ENCODE data around the gene CAPZB.

Gene CAPZB

GRCh38 chr1:19342062-19342750, 143.1 kb downstream of the CAPZB start:
- no peak for DNase-seq (ENCODE audit: low read depth)
- TF ChIP-seq, protein P1, sequence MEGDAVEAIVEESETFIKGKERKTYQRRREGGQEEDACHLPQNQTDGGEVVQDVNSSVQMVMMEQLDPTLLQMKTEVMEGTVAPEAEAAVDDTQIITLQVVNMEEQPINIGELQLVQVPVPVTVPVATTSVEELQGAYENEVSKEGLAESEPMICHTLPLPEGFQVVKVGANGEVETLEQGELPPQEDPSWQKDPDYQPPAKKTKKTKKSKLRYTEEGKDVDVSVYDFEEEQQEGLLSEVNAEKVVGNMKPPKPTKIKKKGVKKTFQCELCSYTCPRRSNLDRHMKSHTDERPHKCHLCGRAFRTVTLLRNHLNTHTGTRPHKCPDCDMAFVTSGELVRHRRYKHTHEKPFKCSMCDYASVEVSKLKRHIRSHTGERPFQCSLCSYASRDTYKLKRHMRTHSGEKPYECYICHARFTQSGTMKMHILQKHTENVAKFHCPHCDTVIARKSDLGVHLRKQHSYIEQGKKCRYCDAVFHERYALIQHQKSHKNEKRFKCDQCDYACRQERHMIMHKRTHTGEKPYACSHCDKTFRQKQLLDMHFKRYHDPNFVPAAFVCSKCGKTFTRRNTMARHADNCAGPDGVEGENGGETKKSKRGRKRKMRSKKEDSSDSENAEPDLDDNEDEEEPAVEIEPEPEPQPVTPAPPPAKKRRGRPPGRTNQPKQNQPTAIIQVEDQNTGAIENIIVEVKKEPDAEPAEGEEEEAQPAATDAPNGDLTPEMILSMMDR (IDR thresholded peaks at IDR 0.05; ENCODE audit: low read length, missing control alignments), result no peak
- no peak overlapping the region for H3K4me3 ChIP-seq (replicated peaks; ENCODE audit: low read depth, low read length)

DNA sequence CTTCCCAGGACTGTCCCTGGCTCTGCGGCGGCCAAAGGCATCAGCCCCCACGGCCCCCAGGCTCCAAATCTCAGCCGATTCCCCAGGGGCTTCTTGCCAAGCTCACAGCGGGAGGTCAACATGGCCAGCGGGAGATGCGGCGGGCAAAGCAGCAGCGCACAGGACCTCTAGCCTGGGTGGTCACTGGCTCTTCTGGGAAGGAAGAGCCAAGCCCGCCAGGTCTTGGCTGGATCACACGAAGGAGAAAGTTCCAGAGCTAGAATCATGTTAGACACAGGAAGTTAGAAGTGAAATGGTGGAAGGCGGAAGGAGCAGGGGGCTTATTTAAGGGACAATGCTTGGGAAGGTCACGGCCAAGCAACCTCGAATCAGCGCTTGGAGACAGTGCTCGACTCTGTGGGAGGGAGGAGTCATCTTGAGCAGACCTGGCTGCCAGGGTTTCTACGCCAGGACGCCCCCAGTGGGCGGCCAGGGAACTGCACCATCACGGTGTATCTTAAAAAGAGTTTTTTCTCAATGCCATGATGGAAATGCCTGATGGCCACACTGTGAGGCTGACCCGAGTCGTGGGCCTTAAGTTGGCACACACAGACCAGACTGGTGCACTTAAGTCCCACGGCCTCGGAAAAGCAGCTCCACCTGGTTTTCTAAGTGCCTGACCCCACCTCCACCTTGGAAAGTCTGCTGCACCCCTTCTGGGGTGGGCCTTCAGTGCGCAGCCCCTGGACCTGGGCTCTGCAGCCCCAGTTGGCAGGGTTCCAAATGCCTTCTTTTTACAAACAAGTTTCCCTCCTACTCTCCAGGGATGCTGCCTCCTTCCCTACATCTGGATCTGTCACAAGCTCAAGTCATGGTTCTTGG, 143.9 kb downstream of the CAPZB start:
- TF ChIP-seq, protein P1 (IDR thresholded peaks at IDR 0.05; ENCODE audit: low read length, missing control alignments), result peak; percentile 89
- no peak overlapping the region for H3K4me3 ChIP-seq (replicated peaks; ENCODE audit: low read depth, low read length)
- DNase-seq (ENCODE audit: low read depth), result peak; percentile 77

DNA sequence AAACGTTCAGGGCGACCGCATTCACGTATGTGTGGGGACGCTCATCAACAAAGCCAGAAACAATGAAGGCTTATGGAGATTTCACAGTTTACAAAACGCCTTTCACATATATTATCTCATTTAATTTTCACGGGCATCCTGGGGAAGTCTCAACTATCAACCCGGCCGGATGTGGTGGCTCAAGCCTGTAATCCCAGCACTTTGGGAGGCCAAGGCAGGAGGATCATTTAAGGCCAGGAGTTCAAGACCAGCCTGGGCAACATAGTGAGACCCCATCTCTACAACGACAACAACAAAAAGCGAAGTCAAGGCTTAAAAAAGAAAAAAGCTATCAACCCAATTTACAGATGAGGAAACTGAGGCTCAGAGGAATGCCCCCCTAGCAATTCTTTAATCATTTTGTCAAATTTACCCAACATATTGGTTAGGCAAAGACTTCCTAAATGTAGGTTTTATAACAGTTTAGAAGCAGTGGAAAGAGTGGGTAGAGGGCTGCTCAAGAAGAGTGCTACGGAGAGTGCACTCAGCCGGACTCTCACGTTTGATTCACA, 144.9 kb downstream of the CAPZB start:
- no peak overlapping the region for H3K4me3 ChIP-seq (replicated peaks; ENCODE audit: low read depth, low read length)
- TF ChIP-seq, protein P1 (IDR thresholded peaks at IDR 0.05; ENCODE audit: low read length, missing control alignments), result no peak

GRCh38 chr1:19339214-19339861, 146.0 kb downstream of the CAPZB start:
- DNase-seq (ENCODE audit: low read depth), result no peak
- TF ChIP-seq, protein P1 (IDR thresholded peaks at IDR 0.05; ENCODE audit: low read length, missing control alignments), result no peak
- H3K4me3 ChIP-seq (replicated peaks; ENCODE audit: low read depth, low read length), result no peak overlapping the region

More for the DNA sequence above, 144.9 kb downstream of the CAPZB start:
- DNase-seq (ENCODE audit: low read depth), result no peak

- TF ChIP-seq, protein P1 (IDR thresholded peaks at IDR 0.05; ENCODE audit: low read length, missing control alignments), result no peak
- no peak for DNase-seq (ENCODE audit: low read depth)
- no peak overlapping the region for H3K4me3 ChIP-seq (replicated peaks; ENCODE audit: low read depth, low read length)
Observed at GRCh38 chr1:19338323-19338762, 147.0 kb downstream of the CAPZB start.

DNA sequence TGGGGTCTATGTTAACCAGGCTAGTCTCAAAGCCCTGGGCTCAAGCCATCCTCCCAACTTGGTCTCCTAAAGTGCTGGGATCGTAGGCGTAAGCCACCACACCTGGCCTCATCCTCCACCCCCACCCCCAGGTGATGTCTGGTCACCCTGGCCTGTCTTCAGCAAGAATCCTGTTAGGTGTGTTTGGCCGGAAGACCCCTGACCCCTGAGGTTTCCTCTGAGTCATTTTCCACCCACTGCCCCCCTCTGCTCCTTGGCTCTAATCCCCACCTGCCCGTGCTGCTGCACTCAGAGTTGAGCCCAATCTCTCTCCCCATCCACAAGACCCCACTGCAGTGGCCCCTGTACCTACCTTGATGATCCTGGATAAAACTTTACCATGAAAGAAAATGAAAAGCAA, 148.1 kb downstream of the CAPZB start:
- H3K4me3 ChIP-seq (replicated peaks; ENCODE audit: low read depth, low read length), result no peak overlapping the region
- TF ChIP-seq, protein P1 (IDR thresholded peaks at IDR 0.05; ENCODE audit: low read length, missing control alignments), result no peak
- DNase-seq (ENCODE audit: low read depth), result no peak

Data from fibroblast of pulmonary artery (primary cell).